HEK293 (cell line): ENCODE results near the gene CLDND1.

Experiments used
- CTCF ChIA-PET: fragments of 350-600 bp; formaldehyde crosslinking; extraction: SDS; loops from one replicate; lab custom pipeline; 2021; ENCODE audit warnings: antibody characterized with exemption; lab: Yijun Ruan, JAX
- POLR2A ChIA-PET: fragments of 300-600 bp; formaldehyde crosslinking; extraction: SDS; loops from one replicate; lab custom pipeline; 2020; ENCODE audit warnings: antibody characterized with exemption, inconsistent platforms; lab: Yijun Ruan, JAX
- H3K27ac ChIP-seq: fragments of 200-500 bp; sonication (Bioruptor generic); 2 replicates; pipeline ENCODE4 v1.5.1; 2014; ENCODE audit warnings: low read depth, low read length, control low read depth, inconsistent platforms; ENCODE audit errors: extremely low read depth
- H3K36me3 ChIP-seq, 2 experiments: fragments of 200-500 bp in 1 of 2; sonication (Bioruptor generic) in 1 of 2; 1 replicate in 1 of 2; 2 replicates in 1 of 2; pipeline ENCODE4 v1.5.1; 2014 to 2017; ENCODE audit warnings: inconsistent platforms in 2 of 2, low read length in 2 of 2; ENCODE audit not compliant: control insufficient read depth in 2 of 2, insufficient read depth in 1 of 2
- H3K4me1 ChIP-seq: fragments of 200-500 bp; sonication (Bioruptor generic); 2 replicates; pipeline ENCODE4 v1.5.1; 2014; ENCODE audit warnings: mild to moderate bottlenecking, low read length, inconsistent platforms; ENCODE audit not compliant: control insufficient read depth, insufficient read depth
- H3K4me3 ChIP-seq: 2 replicates; pipeline ENCODE4 v1.5.1; 2011; ENCODE audit warnings: low read depth, mild to moderate bottlenecking, control low read depth, low read length, moderate library complexity
- H3K9me3 ChIP-seq: fragments of 200-500 bp; sonication (Bioruptor generic); 2 replicates; pipeline ENCODE4 v1.5.1; 2014; ENCODE audit warnings: low read depth, low read length, inconsistent platforms; ENCODE audit not compliant: control insufficient read depth, insufficient read depth
- GLIS2 ChIP-seq: fragments of 450-650 bp; formaldehyde crosslinking; IDR thresholded peaks from 2 replicates; pipeline ENCODE4 v1.5.1; 2016; ENCODE audit warnings: missing biosample characterization, missing genetic modification characterization
- KLF1 ChIP-seq: fragments of 450-650 bp; formaldehyde crosslinking; IDR thresholded peaks from 2 replicates; pipeline ENCODE4 v1.5.1; 2016; ENCODE audit warnings: missing biosample characterization, missing genetic modification characterization
- MYNN ChIP-seq: fragments of 450-650 bp; formaldehyde crosslinking; IDR thresholded peaks from 2 replicates; pipeline ENCODE4 v1.5.1; 2016; ENCODE audit warnings: missing biosample characterization, missing genetic modification characterization, borderline replicate concordance
- SCRT2 ChIP-seq: fragments of 450-650 bp; formaldehyde crosslinking; IDR thresholded peaks from 2 replicates; pipeline ENCODE4 v1.5.1; 2016; ENCODE audit warnings: missing biosample characterization, missing genetic modification characterization
- SETDB1 ChIP-seq: IDR thresholded peaks from one replicate; pipeline ENCODE4 v1.6.1; 2017; ENCODE audit warnings: mild to moderate bottlenecking, low read length, moderate library complexity, mixed read lengths; ENCODE audit not compliant: insufficient read length
- YY2 ChIP-seq: fragments of 450-650 bp; formaldehyde crosslinking; IDR thresholded peaks from 2 replicates; pipeline ENCODE4 v1.5.1; 2016; ENCODE audit warnings: missing biosample characterization, missing genetic modification characterization
- ZBTB17 ChIP-seq: fragments of 450-650 bp; formaldehyde crosslinking; IDR thresholded peaks from 2 replicates; pipeline ENCODE4 v1.5.1; 2016; ENCODE audit warnings: missing biosample characterization, missing genetic modification characterization
- ZFP69B ChIP-seq: fragments of 450-650 bp; formaldehyde crosslinking; IDR thresholded peaks from 2 replicates; pipeline ENCODE4 v1.5.1; 2016; ENCODE audit warnings: missing biosample characterization, missing genetic modification characterization
- ZNF132 ChIP-seq: fragments of 450-650 bp; formaldehyde crosslinking; IDR thresholded peaks from 2 replicates; pipeline ENCODE4 v1.5.1; 2017; ENCODE audit warnings: missing biosample characterization, missing genetic modification characterization, borderline replicate concordance
- ZNF174 ChIP-seq: fragments of 450-650 bp; formaldehyde crosslinking; IDR thresholded peaks from 2 replicates; pipeline ENCODE4 v1.5.0; 2017; ENCODE audit warnings: missing biosample characterization, mild to moderate bottlenecking, missing genetic modification characterization
- ZNF202 ChIP-seq: fragments of 450-650 bp; formaldehyde crosslinking; IDR thresholded peaks from 2 replicates; pipeline ENCODE4 v1.5.1; 2016; ENCODE audit warnings: missing biosample characterization, missing genetic modification characterization, borderline replicate concordance
- ZNF23 ChIP-seq: fragments of 450-650 bp; formaldehyde crosslinking; IDR thresholded peaks from 2 replicates; pipeline ENCODE4 v1.5.1; 2016; ENCODE audit warnings: missing biosample characterization, missing genetic modification characterization, borderline replicate concordance
- ZNF311 ChIP-seq: fragments of 450-650 bp; formaldehyde crosslinking; IDR thresholded peaks from 2 replicates; pipeline ENCODE4 v1.5.1; 2017; ENCODE audit warnings: missing biosample characterization, missing genetic modification characterization, borderline replicate concordance
- ZNF529 ChIP-seq: fragments of 450-650 bp; formaldehyde crosslinking; IDR thresholded peaks from 2 replicates; pipeline ENCODE4 v1.5.1; 2017; ENCODE audit warnings: missing genetic modification characterization, missing biosample characterization; ENCODE audit not compliant: insufficient replicate concordance
- ZNF585B ChIP-seq: fragments of 450-650 bp; formaldehyde crosslinking; IDR thresholded peaks from 2 replicates; pipeline ENCODE4 v1.5.1; 2016; ENCODE audit warnings: missing biosample characterization, missing genetic modification characterization
- ZNF623 ChIP-seq: fragments of 450-650 bp; formaldehyde crosslinking; IDR thresholded peaks from 2 replicates; pipeline ENCODE4 v1.5.1; 2016; ENCODE audit warnings: missing biosample characterization, missing genetic modification characterization
- ZNF654 ChIP-seq: fragments of 450-650 bp; formaldehyde crosslinking; IDR thresholded peaks from 2 replicates; pipeline ENCODE4 v1.5.1; 2016; ENCODE audit warnings: low read depth, missing biosample characterization, missing genetic modification characterization
- ZNF707 ChIP-seq: fragments of 450-650 bp; formaldehyde crosslinking; IDR thresholded peaks from 2 replicates; pipeline ENCODE4 v1.5.1; 2016; ENCODE audit warnings: missing biosample characterization, missing genetic modification characterization
- ZNF747 ChIP-seq: fragments of 450-650 bp; formaldehyde crosslinking; IDR thresholded peaks from 2 replicates; pipeline ENCODE4 v1.5.1; 2016; ENCODE audit warnings: missing biosample characterization, missing genetic modification characterization
- ZNF792 ChIP-seq: fragments of 450-650 bp; formaldehyde crosslinking; IDR thresholded peaks from 2 replicates; pipeline ENCODE4 v1.5.1; 2016; ENCODE audit warnings: missing biosample characterization, missing genetic modification characterization
- ZNF843 ChIP-seq: fragments of 450-650 bp; formaldehyde crosslinking; IDR thresholded peaks from 2 replicates; pipeline ENCODE4 v1.5.1; 2016; ENCODE audit warnings: missing biosample characterization, missing genetic modification characterization
- ZSCAN30 ChIP-seq: fragments of 450-650 bp; IDR thresholded peaks from 2 replicates; pipeline ENCODE4 v1.5.1; 2018; ENCODE audit warnings: missing biosample characterization, mild to moderate bottlenecking, missing genetic modification characterization, moderate library complexity
- TF ChIP-seq, protein P1 (sequence below): fragments of 450-650 bp; formaldehyde crosslinking; IDR thresholded peaks from 2 replicates; pipeline ENCODE4 v1.5.1; 2016; ENCODE audit warnings: missing biosample characterization, missing genetic modification characterization, borderline replicate concordance
- TF ChIP-seq, protein P2 (sequence below): fragments of 450-650 bp; formaldehyde crosslinking; IDR thresholded peaks from 2 replicates; pipeline ENCODE4 v1.5.1; 2016; ENCODE audit warnings: missing biosample characterization, missing genetic modification characterization
- TF ChIP-seq, protein P3 (sequence below): fragments of 450-650 bp; formaldehyde crosslinking; IDR thresholded peaks from 2 replicates; pipeline ENCODE4 v1.5.1; 2016; ENCODE audit warnings: missing biosample characterization, missing genetic modification characterization

Gene CLDND1

DNA sequence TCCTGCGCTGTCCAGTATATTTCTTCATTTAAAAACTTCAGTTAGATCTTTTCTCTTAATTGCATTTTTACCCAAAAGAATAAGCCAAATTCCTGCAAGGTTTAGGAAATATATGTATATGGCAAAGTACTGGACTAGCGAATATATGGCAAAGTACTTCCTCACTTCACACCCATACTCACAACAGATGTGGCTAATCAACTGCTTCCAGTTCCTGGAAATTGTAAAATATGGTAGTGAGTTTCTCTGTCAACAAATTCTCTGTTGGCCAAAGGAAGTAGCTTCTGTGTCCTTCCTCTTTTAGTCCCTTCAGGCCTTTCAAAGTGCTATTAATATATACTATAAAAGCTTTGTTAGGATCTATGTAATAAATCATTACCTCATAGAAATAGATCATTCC lies 31.1 kb upstream of the CLDND1 start (continued):
- TF ChIP-seq ZNF23 (tag by site-specific recombination) (no peak), SCRT2 (tag by site-specific recombination) (no peak), ZNF747 (tag by site-specific recombination) (no peak), ZNF174 (no peak), ZNF623 (no peak), ZNF792 (tag by site-specific recombination) (no peak), ZNF132 (tag by site-specific recombination) (no peak)

DNA sequence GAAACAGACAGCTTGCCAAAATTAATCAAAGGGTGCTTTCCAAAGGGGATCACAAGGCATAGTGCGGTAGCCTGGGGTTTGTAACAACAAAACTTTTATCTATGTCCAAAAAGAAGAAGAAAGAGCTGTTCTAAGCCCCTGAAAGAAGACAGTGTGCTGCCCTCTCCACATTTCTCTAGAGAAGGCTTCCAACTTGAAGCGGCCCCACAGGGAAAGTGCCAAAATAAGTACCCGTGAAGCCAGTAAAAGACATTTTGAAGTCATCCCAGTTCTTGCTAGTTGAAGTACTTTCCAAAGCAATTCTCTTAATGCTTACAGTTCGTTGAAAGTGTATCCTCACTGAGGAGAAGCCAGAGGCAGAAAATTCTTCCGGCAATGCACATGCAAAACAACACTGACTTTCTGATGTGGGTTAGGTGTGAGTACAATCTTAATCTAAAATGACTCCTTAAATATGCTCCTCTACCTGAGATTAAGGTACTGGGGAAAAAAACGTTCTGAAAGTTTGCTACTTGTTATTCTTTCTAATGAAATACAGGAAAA lies 30.4 kb upstream of the CLDND1 start:
- Histone ChIP-seq H3K4me1 (no peaks in the 10 kb centered on the region; the same call in 1 of the 2 replicates), H3K4me3 (no peak overlapping the region), H3K27ac (no peak overlapping the region), H3K36me3 (no peaks in the 10 kb centered on the region), H3K9me3 (no peaks in the 10 kb centered on the region)
- CTCF ChIA-PET: no interaction called here
- POLR2A ChIA-PET: interaction anchor here (0.6 kb wide), 1 partner anchor 13 kb away, joined by 3 read pairs; no protein-coding TSS in a partner anchor
- TF ChIP-seq ZBTB17 (tag by site-specific recombination): no peak
- TF ChIP-seq YY2 (tag by site-specific recombination): no peak
- no peak for TF ChIP-seq ZNF311 (tag by site-specific recombination)
- TF ChIP-seq ZNF585B (tag by site-specific recombination): no peak
- no peak for TF ChIP-seq GLIS2
- no peak for TF ChIP-seq ZNF654
- TF ChIP-seq ZNF202: no peak
- TF ChIP-seq ZFP69B (tag by site-specific recombination): no peak
- no peak for TF ChIP-seq ZNF843 (tag by site-specific recombination)
- no peak for TF ChIP-seq SETDB1
- TF ChIP-seq ZNF529: no peak
- TF ChIP-seq, protein P1, sequence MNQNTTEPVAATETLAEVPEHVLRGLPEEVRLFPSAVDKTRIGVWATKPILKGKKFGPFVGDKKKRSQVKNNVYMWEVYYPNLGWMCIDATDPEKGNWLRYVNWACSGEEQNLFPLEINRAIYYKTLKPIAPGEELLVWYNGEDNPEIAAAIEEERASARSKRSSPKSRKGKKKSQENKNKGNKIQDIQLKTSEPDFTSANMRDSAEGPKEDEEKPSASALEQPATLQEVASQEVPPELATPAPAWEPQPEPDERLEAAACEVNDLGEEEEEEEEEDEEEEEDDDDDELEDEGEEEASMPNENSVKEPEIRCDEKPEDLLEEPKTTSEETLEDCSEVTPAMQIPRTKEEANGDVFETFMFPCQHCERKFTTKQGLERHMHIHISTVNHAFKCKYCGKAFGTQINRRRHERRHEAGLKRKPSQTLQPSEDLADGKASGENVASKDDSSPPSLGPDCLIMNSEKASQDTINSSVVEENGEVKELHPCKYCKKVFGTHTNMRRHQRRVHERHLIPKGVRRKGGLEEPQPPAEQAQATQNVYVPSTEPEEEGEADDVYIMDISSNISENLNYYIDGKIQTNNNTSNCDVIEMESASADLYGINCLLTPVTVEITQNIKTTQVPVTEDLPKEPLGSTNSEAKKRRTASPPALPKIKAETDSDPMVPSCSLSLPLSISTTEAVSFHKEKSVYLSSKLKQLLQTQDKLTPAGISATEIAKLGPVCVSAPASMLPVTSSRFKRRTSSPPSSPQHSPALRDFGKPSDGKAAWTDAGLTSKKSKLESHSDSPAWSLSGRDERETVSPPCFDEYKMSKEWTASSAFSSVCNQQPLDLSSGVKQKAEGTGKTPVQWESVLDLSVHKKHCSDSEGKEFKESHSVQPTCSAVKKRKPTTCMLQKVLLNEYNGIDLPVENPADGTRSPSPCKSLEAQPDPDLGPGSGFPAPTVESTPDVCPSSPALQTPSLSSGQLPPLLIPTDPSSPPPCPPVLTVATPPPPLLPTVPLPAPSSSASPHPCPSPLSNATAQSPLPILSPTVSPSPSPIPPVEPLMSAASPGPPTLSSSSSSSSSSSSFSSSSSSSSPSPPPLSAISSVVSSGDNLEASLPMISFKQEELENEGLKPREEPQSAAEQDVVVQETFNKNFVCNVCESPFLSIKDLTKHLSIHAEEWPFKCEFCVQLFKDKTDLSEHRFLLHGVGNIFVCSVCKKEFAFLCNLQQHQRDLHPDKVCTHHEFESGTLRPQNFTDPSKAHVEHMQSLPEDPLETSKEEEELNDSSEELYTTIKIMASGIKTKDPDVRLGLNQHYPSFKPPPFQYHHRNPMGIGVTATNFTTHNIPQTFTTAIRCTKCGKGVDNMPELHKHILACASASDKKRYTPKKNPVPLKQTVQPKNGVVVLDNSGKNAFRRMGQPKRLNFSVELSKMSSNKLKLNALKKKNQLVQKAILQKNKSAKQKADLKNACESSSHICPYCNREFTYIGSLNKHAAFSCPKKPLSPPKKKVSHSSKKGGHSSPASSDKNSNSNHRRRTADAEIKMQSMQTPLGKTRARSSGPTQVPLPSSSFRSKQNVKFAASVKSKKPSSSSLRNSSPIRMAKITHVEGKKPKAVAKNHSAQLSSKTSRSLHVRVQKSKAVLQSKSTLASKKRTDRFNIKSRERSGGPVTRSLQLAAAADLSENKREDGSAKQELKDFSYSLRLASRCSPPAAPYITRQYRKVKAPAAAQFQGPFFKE (tag by site-specific recombination): no peak
- no peak for TF ChIP-seq MYNN
- TF ChIP-seq ZSCAN30 (tag by site-specific recombination): no peak
- TF ChIP-seq, protein P2, sequence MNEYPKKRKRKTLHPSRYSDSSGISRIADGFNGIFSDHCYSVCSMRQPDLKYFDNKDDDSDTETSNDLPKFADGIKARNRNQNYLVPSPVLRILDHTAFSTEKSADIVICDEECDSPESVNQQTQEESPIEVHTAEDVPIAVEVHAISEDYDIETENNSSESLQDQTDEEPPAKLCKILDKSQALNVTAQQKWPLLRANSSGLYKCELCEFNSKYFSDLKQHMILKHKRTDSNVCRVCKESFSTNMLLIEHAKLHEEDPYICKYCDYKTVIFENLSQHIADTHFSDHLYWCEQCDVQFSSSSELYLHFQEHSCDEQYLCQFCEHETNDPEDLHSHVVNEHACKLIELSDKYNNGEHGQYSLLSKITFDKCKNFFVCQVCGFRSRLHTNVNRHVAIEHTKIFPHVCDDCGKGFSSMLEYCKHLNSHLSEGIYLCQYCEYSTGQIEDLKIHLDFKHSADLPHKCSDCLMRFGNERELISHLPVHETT (tag by site-specific recombination): no peak
- TF ChIP-seq ZNF707 (tag by site-specific recombination): no peak
- TF ChIP-seq, protein P3, sequence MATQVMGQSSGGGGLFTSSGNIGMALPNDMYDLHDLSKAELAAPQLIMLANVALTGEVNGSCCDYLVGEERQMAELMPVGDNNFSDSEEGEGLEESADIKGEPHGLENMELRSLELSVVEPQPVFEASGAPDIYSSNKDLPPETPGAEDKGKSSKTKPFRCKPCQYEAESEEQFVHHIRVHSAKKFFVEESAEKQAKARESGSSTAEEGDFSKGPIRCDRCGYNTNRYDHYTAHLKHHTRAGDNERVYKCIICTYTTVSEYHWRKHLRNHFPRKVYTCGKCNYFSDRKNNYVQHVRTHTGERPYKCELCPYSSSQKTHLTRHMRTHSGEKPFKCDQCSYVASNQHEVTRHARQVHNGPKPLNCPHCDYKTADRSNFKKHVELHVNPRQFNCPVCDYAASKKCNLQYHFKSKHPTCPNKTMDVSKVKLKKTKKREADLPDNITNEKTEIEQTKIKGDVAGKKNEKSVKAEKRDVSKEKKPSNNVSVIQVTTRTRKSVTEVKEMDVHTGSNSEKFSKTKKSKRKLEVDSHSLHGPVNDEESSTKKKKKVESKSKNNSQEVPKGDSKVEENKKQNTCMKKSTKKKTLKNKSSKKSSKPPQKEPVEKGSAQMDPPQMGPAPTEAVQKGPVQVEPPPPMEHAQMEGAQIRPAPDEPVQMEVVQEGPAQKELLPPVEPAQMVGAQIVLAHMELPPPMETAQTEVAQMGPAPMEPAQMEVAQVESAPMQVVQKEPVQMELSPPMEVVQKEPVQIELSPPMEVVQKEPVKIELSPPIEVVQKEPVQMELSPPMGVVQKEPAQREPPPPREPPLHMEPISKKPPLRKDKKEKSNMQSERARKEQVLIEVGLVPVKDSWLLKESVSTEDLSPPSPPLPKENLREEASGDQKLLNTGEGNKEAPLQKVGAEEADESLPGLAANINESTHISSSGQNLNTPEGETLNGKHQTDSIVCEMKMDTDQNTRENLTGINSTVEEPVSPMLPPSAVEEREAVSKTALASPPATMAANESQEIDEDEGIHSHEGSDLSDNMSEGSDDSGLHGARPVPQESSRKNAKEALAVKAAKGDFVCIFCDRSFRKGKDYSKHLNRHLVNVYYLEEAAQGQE (tag by site-specific recombination): no peak
- no peak for TF ChIP-seq KLF1
